Measurements from ENCODE around the gene IPP. TPM values are rescaled to one million over a fixed set of nuclear protein-coding genes. Genes with fewer than 3 reads are reported as not detected.
"Not testable (repeated sequence)": the region's sequence is repeated elsewhere in the genome, so short reads cannot be mapped to it uniquely, and the experiment has no call there.

IPP gene
- total and polyA plus RNA-seq, 10 donors, result 0.96 to 13.4 (median 9.9) TPM

DNA sequence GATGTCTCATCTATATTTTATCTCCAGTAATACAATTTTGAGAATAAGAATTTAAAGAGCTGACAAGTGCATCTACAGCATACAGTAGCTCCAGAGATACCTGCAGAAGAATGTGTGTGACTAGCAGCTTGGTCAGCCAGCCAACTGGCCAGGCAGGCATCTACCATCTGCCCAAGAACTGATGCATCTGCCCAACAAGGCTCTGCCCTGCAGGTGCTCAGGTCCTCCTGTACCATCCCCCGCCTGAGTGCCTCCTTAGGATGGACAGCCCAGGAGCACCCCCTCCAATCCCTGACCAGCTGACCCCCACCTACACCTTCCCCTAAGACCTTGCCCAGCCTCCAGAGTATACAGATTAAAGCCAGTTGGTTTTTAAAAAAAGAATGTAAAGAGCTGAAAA lies 32.2 kb downstream of the IPP start:
- intact Hi-C loops (cut with DNase I; ENCODE audit: low total_unique reads), result no loop called here
- Histone ChIP-seq H3K27ac (no peak overlapping the region), H3K4me3 (no peak overlapping the region), H3K4me1 (peaks cover 0 to 10% (median 3%) of the 10 kb centered on the region in 6 donors), H3K36me3 (peaks cover 0 to 65% (median 14%) of the 10 kb centered on the region in 6 donors), H3K27me3 (replicated peaks in 1 of 7) (no peaks in the 10 kb centered on the region), H3K9me3 (no peaks in the 10 kb centered on the region)
- TF ChIP-seq, protein P1, sequence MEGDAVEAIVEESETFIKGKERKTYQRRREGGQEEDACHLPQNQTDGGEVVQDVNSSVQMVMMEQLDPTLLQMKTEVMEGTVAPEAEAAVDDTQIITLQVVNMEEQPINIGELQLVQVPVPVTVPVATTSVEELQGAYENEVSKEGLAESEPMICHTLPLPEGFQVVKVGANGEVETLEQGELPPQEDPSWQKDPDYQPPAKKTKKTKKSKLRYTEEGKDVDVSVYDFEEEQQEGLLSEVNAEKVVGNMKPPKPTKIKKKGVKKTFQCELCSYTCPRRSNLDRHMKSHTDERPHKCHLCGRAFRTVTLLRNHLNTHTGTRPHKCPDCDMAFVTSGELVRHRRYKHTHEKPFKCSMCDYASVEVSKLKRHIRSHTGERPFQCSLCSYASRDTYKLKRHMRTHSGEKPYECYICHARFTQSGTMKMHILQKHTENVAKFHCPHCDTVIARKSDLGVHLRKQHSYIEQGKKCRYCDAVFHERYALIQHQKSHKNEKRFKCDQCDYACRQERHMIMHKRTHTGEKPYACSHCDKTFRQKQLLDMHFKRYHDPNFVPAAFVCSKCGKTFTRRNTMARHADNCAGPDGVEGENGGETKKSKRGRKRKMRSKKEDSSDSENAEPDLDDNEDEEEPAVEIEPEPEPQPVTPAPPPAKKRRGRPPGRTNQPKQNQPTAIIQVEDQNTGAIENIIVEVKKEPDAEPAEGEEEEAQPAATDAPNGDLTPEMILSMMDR (IDR thresholded peaks at IDR 0.05 in 8 of 11, conservative IDR thresholded peaks at IDR 0.05 in 3 of 11), result no peak
- TF ChIP-seq POLR2A (IDR thresholded peaks at IDR 0.05), result no peak
- TF ChIP-seq POLR2AphosphoS5 (IDR thresholded peaks at IDR 0.05), result no peak
- 93 to 100% (median 100%) methylated on average over 1 of the region's 1 CpG for WGBS, 5 donors
- DNase-seq, result no peak

DNA sequence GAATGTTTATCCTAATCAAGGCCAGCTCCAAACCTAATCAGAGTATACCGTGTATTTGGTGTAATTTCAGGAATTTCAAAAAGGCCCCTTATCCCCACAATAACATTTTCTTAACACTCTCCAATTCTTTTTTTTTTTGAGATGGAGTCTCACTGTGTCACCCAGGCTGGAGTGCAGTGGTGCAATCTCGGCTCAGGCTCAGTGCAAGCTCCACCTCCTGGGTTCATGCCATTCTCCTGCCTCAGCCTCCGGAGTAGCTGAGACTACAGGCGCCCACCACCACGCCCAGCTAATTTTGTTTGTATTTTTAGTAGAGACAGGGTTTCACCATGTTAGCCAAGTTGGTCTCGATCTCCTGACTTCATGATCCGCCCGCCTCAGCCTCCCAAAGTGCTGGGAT lies 33.1 kb downstream of the IPP start:
- DNase-seq; intact Hi-C loops (cut with DNase I; ENCODE audit: low total_unique reads): not testable (repeated sequence)
- WGBS, 5 donors, result 91 to 94% (median 92%) methylated on average over 8 of the region's 8 CpGs

DNA sequence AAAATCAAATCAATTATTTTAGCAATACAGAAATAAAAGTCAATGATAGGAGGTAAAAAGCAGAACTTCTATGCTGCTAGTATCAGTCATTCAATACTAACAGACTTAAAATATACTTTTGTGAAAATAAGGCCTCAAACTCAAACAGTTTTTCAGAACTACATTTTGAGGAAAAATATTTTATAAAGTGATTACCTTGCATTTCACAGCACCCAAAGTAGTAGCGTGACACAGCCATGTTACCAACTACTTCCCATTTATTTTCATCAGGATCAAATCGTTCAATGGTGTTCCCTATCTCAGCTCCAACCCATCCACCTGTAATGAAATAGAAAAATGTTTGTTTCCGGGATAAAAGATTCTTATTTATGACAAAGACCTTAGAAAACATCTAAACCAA lies 33.8 kb downstream of the IPP start:
- Histone ChIP-seq H3K27me3 (replicated peaks in 1 of 7) (no peaks in the 10 kb centered on the region), H3K4me1 (no peaks in the 10 kb centered on the region), H3K27ac (no peak overlapping the region), H3K36me3 (peaks cover 0 to 72% (median 14%) of the 10 kb centered on the region in 6 donors), H3K9me3 (no peaks in the 10 kb centered on the region), H3K4me3 (no peak overlapping the region)
- 89 to 97% (median 91%) methylated on average over 3 of the region's 3 CpGs for WGBS, 5 donors
- DNase-seq, result no peak
- TF ChIP-seq, protein P1 (IDR thresholded peaks at IDR 0.05 in 8 of 11, conservative IDR thresholded peaks at IDR 0.05 in 3 of 11), result no peak
- TF ChIP-seq POLR2AphosphoS5 (IDR thresholded peaks at IDR 0.05) (no peak), POLR2A (IDR thresholded peaks at IDR 0.05) (no peak)
- intact Hi-C loops (cut with DNase I; ENCODE audit: low total_unique reads), result no loop called here

More for the DNA sequence above, 33.1 kb downstream of the IPP start:
- H3K27ac ChIP-seq; H3K27me3 ChIP-seq (replicated peaks in 1 of 7); H3K4me1 ChIP-seq; H3K4me3 ChIP-seq; H3K9me3 ChIP-seq: not testable (repeated sequence)
- peaks cover 0 to 72% (median 14%) of the 10 kb centered on the region in 6 donors for H3K36me3 ChIP-seq

DNA sequence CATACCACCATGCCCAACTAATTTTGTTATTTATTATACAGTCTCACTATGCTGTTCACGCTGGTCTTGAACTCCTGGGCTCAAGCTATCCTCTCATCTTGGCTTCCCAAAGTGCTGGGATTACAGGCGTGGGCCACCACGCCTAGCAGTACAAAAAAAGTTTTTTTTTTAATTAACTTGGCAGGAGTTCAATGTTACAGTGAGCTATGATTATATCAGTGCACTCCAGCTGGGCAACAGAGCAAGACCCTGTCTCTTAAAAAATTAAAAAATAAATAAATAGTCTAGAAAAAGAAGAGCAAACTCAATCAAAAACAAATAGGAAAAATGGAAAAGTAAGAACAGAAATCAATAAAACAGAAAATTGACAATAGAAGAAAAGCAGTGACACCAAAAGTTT lies 36.7 kb downstream of the IPP start:
- Histone ChIP-seq H3K4me3 (no peak overlapping the region), H3K9me3 (peaks cover 0 to 2% (median under 1%) of the 10 kb centered on the region in 8 donors), H3K27ac (no peak overlapping the region), H3K36me3 (peaks cover 0 to 82% (median 20%) of the 10 kb centered on the region in 6 donors), H3K27me3 (replicated peaks in 1 of 7) (no peaks in the 10 kb centered on the region), H3K4me1 (no peaks in the 10 kb centered on the region)
- intact Hi-C loops (cut with DNase I; ENCODE audit: low total_unique reads), result no loop called here
- TF ChIP-seq, protein P1 (IDR thresholded peaks at IDR 0.05 in 8 of 11, conservative IDR thresholded peaks at IDR 0.05 in 3 of 11), result no peak
- 87 to 92% (median 89%) methylated on average over 3 of the region's 3 CpGs for WGBS, 5 donors
- no peak for DNase-seq

DNA sequence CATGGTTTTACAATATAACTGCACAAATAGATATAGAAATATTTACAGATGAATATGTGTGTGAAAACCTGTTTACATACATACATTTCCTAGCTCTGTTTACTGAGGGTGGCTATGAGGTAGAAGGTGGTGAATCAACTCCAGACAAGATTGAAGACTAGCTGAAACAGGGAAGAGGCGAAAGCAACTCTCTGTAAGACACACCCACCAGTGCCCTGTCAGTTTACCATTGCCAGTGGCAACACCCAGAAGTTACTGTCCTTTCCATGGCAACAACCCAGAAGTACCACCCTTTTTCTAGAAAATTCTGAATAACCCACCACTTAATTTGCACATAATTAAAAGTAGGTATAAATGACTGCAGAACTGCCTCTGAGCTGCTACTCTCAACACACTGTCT lies 45.8 kb downstream of the IPP start:
- Histone ChIP-seq H3K36me3 (peaks cover 2 to 59% (median 18%) of the 10 kb centered on the region in 6 donors), H3K27me3 (replicated peaks in 1 of 7) (no peaks in the 10 kb centered on the region), H3K9me3 (peaks cover 0 to 22% (median 17%) of the 10 kb centered on the region in 8 donors), H3K4me1 (no peaks in the 10 kb centered on the region), H3K4me3 (no peak overlapping the region), H3K27ac (no peak overlapping the region)
- no peak for TF ChIP-seq POLR2AphosphoS5 (IDR thresholded peaks at IDR 0.05)
- no peak for TF ChIP-seq POLR2A (IDR thresholded peaks at IDR 0.05)
- TF ChIP-seq, protein P1 (IDR thresholded peaks at IDR 0.05 in 8 of 11, conservative IDR thresholded peaks at IDR 0.05 in 3 of 11), result no peak
- no peak for DNase-seq
- WGBS, 5 donors, result 90 to 100% (median 91%) methylated on average over 1 of the region's 1 CpG
- intact Hi-C loops (cut with DNase I; ENCODE audit: low total_unique reads), result no loop called here
